ENCODE measurements around the gene RAP1GDS1.

The RAP1GDS1 gene

GRCh38 chr4:98260579-98261404 is at the start of gene RAP1GDS1:
RAP1GDS1 (plus strand) TSS chr4:98261384; CDS start chr4:98261566, 182 bp downstream.
- TF ChIP-seq, protein P1, sequence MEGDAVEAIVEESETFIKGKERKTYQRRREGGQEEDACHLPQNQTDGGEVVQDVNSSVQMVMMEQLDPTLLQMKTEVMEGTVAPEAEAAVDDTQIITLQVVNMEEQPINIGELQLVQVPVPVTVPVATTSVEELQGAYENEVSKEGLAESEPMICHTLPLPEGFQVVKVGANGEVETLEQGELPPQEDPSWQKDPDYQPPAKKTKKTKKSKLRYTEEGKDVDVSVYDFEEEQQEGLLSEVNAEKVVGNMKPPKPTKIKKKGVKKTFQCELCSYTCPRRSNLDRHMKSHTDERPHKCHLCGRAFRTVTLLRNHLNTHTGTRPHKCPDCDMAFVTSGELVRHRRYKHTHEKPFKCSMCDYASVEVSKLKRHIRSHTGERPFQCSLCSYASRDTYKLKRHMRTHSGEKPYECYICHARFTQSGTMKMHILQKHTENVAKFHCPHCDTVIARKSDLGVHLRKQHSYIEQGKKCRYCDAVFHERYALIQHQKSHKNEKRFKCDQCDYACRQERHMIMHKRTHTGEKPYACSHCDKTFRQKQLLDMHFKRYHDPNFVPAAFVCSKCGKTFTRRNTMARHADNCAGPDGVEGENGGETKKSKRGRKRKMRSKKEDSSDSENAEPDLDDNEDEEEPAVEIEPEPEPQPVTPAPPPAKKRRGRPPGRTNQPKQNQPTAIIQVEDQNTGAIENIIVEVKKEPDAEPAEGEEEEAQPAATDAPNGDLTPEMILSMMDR (IDR thresholded peaks at IDR 0.05), result no peak

- TF ChIP-seq, protein P1 (IDR thresholded peaks at IDR 0.05), result no peak
Measured at GRCh38 chr4:98222306-98222705, 38.9 kb upstream of the RAP1GDS1 start.

GRCh38 chr4:98226396-98226795 is 34.8 kb upstream of the RAP1GDS1 start:
- TF ChIP-seq, protein P1 (IDR thresholded peaks at IDR 0.05), result no peak

DNA sequence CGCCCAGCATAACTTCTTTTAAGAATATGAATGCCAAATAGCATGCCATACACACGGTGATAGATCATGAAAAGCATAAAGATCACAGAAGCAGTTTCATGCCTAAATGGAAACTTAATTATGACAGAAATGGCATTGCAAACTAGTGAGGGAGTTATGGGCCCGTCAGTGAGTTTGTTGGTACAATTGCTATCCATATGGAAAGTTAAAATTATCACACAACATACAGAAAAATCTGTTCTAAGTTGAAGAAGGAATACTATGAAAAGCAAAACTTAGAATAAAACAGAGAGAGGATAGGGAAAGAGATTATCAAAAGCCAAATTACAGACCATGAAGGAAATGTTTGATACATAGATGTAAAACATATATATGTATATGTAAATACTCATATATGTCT is 30.2 kb upstream of the RAP1GDS1 start:
- TF ChIP-seq, protein P1 (IDR thresholded peaks at IDR 0.05), result no peak

DNA sequence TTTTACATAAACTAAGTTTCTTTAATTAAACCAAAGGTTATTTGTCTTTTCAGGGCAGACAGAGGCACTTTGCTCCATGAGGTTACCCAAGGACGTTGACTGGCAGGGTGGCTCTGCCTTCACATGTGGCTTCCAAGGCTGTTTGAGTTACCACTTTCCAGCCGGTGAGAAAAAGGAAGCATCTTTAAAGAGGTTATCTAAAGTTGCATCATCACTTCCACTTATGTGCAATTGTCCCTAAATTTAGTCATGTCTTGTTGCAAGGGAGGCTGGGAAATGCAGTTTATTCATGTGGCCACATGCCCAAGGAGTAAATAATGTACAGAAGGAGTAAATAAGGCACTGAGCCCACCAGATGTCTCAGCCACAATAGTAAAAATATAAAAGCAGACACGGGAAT is 29.0 kb upstream of the RAP1GDS1 start:
- TF ChIP-seq, protein P1 (IDR thresholded peaks at IDR 0.05), result no peak

- TF ChIP-seq, protein P1 (IDR thresholded peaks at IDR 0.05), result no peak
Measured at GRCh38 chr4:98237204-98237603, 24.0 kb upstream of the RAP1GDS1 start.

- TF ChIP-seq, protein P1 (IDR thresholded peaks at IDR 0.05), result no peak
Measured at GRCh38 chr4:98242063-98242462, 19.1 kb upstream of the RAP1GDS1 start.
